Ishikawa (cell line): ENCODE results near the gene AGPS.

ENCODE experiments used
- CEBPB ChIP-seq: IDR thresholded peaks from 2 replicates; pipeline ENCODE4 v1.6.1; 2012
- CREB1 ChIP-seq: IDR thresholded peaks from 2 replicates; pipeline ENCODE4 v1.6.1; 2012; ENCODE audit warnings: low read depth
- EGR1 ChIP-seq: IDR thresholded peaks from 2 replicates; pipeline ENCODE4 v1.6.1; 2012
- EP300 ChIP-seq: IDR thresholded peaks from 2 replicates; pipeline ENCODE4 v1.6.1; 2012; ENCODE audit warnings: borderline replicate concordance
- FOXM1 ChIP-seq: IDR thresholded peaks from 2 replicates; pipeline ENCODE4 v1.6.1; 2012; ENCODE audit warnings: low read depth, borderline replicate concordance
- MAX ChIP-seq: IDR thresholded peaks from 2 replicates; pipeline ENCODE4 v1.6.1; 2012
- NFIC ChIP-seq: IDR thresholded peaks from 2 replicates; pipeline ENCODE4 v1.6.1; 2012
- RAD21 ChIP-seq: IDR thresholded peaks from 2 replicates; pipeline ENCODE4 v1.6.1; 2012; ENCODE audit warnings: low read depth
- REST ChIP-seq: IDR thresholded peaks from 2 replicates; pipeline ENCODE4 v1.6.1; 2012; ENCODE audit warnings: low read depth, mild to moderate bottlenecking
- TAF1 ChIP-seq: IDR thresholded peaks from 2 replicates; pipeline ENCODE4 v1.6.1; 2012; ENCODE audit warnings: low read depth, mild to moderate bottlenecking
- TCF12 ChIP-seq: IDR thresholded peaks from 2 replicates; pipeline ENCODE4 v1.6.1; 2012; ENCODE audit warnings: low read depth
- TEAD4 ChIP-seq: IDR thresholded peaks from 2 replicates; pipeline ENCODE4 v1.6.1; 2012
- USF1 ChIP-seq: IDR thresholded peaks from 2 replicates; pipeline ENCODE4 v1.6.1; 2012
- YY1 ChIP-seq: IDR thresholded peaks from 2 replicates; pipeline ENCODE4 v1.6.1; 2012; ENCODE audit warnings: low read depth
- ZBTB7A ChIP-seq: IDR thresholded peaks from 2 replicates; pipeline ENCODE4 v1.6.1; 2012; ENCODE audit warnings: low read depth

AGPS gene

GRCh38 chr2:177540283-177540682, 147.7 kb downstream of the AGPS start:
- TF ChIP-seq TAF1 (no peak), USF1 (no peak), EP300 (no peak)

- TF ChIP-seq TAF1, result no peak
- no peak for TF ChIP-seq NFIC
- TF ChIP-seq TEAD4, result no peak
- no peak for TF ChIP-seq CEBPB
- TF ChIP-seq CREB1, result no peak
- TF ChIP-seq MAX, result no peak
- TF ChIP-seq ZBTB7A, result no peak
- no peak for TF ChIP-seq YY1
These were observed 148.9 kb downstream of the AGPS start for GRCh38 chr2:177541258-177541991.

GRCh38 chr2:177542396-177542795, 149.8 kb downstream of the AGPS start:
- no peak for TF ChIP-seq TAF1
- TF ChIP-seq CREB1, result no peak
- no peak for TF ChIP-seq TEAD4
- TF ChIP-seq MAX, result no peak
- TF ChIP-seq FOXM1, result no peak
- no peak for TF ChIP-seq YY1
- TF ChIP-seq EP300, result no peak
- TF ChIP-seq EGR1, result no peak

- TF ChIP-seq EP300 (no peak), RAD21 (no peak), YY1 (no peak), TAF1 (no peak), TCF12 (no peak), EGR1 (no peak), NFIC (no peak), FOXM1 (no peak), CEBPB (no peak)
These were observed 150.6 kb downstream of the AGPS start for GRCh38 chr2:177543007-177543760.

- TF ChIP-seq REST (no peak), TEAD4 (no peak)
These were observed 152.6 kb downstream of the AGPS start for GRCh38 chr2:177545143-177545542.

- no peak for TF ChIP-seq EP300
- TF ChIP-seq RAD21, result no peak
- TF ChIP-seq NFIC, result no peak
- TF ChIP-seq CREB1, result no peak
- TF ChIP-seq MAX, result no peak
- TF ChIP-seq ZBTB7A, result no peak
These were observed 153.5 kb downstream of the AGPS start for GRCh38 chr2:177545981-177546585.

- no peak for TF ChIP-seq REST
- no peak for TF ChIP-seq YY1
- TF ChIP-seq NFIC, result no peak
- TF ChIP-seq USF1, result no peak
These were observed 154.5 kb downstream of the AGPS start for GRCh38 chr2:177547122-177547521.
